Mesenchymal stem cell (in vitro differentiated cells and primary cell): ENCODE measurements around the gene MRPL11.

Experiments
- DNase-seq: peaks from one replicate; pipeline ENCODE4 v3.0.0-alpha.2; 2013
- H2AFZ ChIP-seq: one replicate; pipeline ENCODE4 v1.6.1; 2013; ENCODE audit warnings: low read depth, mild to moderate bottlenecking, control low read depth, inconsistent platforms, low read length, moderate library complexity
- H2AK5ac ChIP-seq: 2 replicates; pipeline ENCODE4 v1.6.1; 2013; ENCODE audit warnings: low read length, moderate library complexity, mild to moderate bottlenecking, inconsistent platforms; ENCODE audit not compliant: severe bottlenecking
- H2BK120ac ChIP-seq: one replicate; pipeline ENCODE4 v1.6.1; 2013; ENCODE audit warnings: low read depth, mild to moderate bottlenecking, inconsistent platforms, low read length, moderate library complexity
- H2BK12ac ChIP-seq, 2 experiments: one replicate each; pipeline ENCODE4 v1.6.1; 2013; ENCODE audit warnings: inconsistent platforms in 2 of 2, low read length in 2 of 2, mild to moderate bottlenecking in 2 of 2, moderate library complexity in 2 of 2, control low read depth in 1 of 2
- H2BK15ac ChIP-seq: one replicate; pipeline ENCODE4 v1.6.1; 2013; ENCODE audit warnings: mild to moderate bottlenecking, low read depth, inconsistent platforms; ENCODE audit not compliant: poor library complexity, severe bottlenecking
- H2BK5ac ChIP-seq: 2 replicates; pipeline ENCODE4 v1.6.1; 2013; ENCODE audit warnings: low read depth, mild to moderate bottlenecking, low read length, control low read depth, inconsistent platforms; ENCODE audit not compliant: poor library complexity, severe bottlenecking
- H3K14ac ChIP-seq, 2 experiments: one replicate each; pipeline ENCODE4 v1.6.1; 2013; ENCODE audit warnings: inconsistent platforms in 2 of 2, low read length in 2 of 2, control low read depth in 1 of 2, mild to moderate bottlenecking in 1 of 2, moderate library complexity in 1 of 2
- H3K18ac ChIP-seq, 2 experiments: one replicate each; pipeline ENCODE4 v1.6.1; 2013; ENCODE audit warnings: inconsistent platforms in 2 of 2, low read length in 2 of 2, control low read depth in 1 of 2, low read depth in 1 of 2, mild to moderate bottlenecking in 1 of 2
- H3K23ac ChIP-seq, 2 experiments: one replicate each; pipeline ENCODE4 v1.6.1; 2013; ENCODE audit warnings: inconsistent platforms in 2 of 2, low read length in 2 of 2, mild to moderate bottlenecking in 2 of 2, moderate library complexity in 2 of 2, control low read depth in 1 of 2
- H3K27ac ChIP-seq: 2 replicates; pipeline ENCODE4 v1.5.1; 2013; ENCODE audit warnings: mild to moderate bottlenecking, moderate library complexity, low read length, control low read depth, inconsistent platforms; ENCODE audit not compliant: poor library complexity, severe bottlenecking
- H3K27me3 ChIP-seq, 2 experiments: 2 replicates each; pipeline versions ENCODE4 v1.6.1 to v1.7.0; 2013; ENCODE audit warnings: low read length in 2 of 2, mild to moderate bottlenecking in 2 of 2, moderate library complexity in 2 of 2, control low read depth in 1 of 2, inconsistent platforms in 1 of 2; ENCODE audit not compliant: control insufficient read depth in 1 of 2, insufficient read depth in 1 of 2
- H3K36me3 ChIP-seq, 2 experiments: 2 replicates each; pipeline versions ENCODE4 v1.6.1 to v1.7.0; 2013; ENCODE audit warnings: low read length in 2 of 2, control low read depth in 1 of 2, inconsistent platforms in 1 of 2, low read depth in 1 of 2, mild to moderate bottlenecking in 1 of 2; ENCODE audit not compliant: insufficient read depth in 2 of 2, control insufficient read depth in 1 of 2
- H3K4ac ChIP-seq, 2 experiments: one replicate each; pipeline ENCODE4 v1.6.1; 2013; ENCODE audit warnings: inconsistent platforms in 2 of 2, low read length in 2 of 2, mild to moderate bottlenecking in 2 of 2, moderate library complexity in 2 of 2, control low read depth in 1 of 2, low read depth in 1 of 2
- H3K4me1 ChIP-seq: 2 replicates; pipeline ENCODE4 v1.6.1; 2013; ENCODE audit warnings: low read depth, low read length, control low read depth; ENCODE audit not compliant: control insufficient read depth, insufficient read depth
- H3K4me2 ChIP-seq: 2 replicates; pipeline ENCODE4 v1.6.1; 2013; ENCODE audit warnings: low read length, mild to moderate bottlenecking, inconsistent platforms; ENCODE audit not compliant: poor library complexity, severe bottlenecking
- H3K4me3 ChIP-seq, 2 experiments: 2 replicates each; pipeline versions ENCODE4 v1.5.1 to v1.7.0; 2013; ENCODE audit warnings: low read length in 2 of 2, mild to moderate bottlenecking in 2 of 2, control low read depth in 1 of 2, low read depth in 1 of 2; ENCODE audit not compliant: insufficient read depth in 1 of 2
- H3K79me1 ChIP-seq: replicated peaks from 2 replicates; pipeline ENCODE4 v1.6.1; 2013; ENCODE audit warnings: mild to moderate bottlenecking, control low read depth, low read length, inconsistent platforms; ENCODE audit not compliant: poor library complexity, severe bottlenecking
- H3K9ac ChIP-seq: 2 replicates; pipeline ENCODE4 v1.7.0; 2013; ENCODE audit warnings: mild to moderate bottlenecking, low read length, moderate library complexity
- H3K9me3 ChIP-seq: 2 replicates; pipeline ENCODE4 v1.7.0; 2013; ENCODE audit warnings: mild to moderate bottlenecking, low read length; ENCODE audit not compliant: control insufficient read depth
- H4K8ac ChIP-seq: one replicate; pipeline ENCODE4 v1.6.1; 2013; ENCODE audit warnings: inconsistent platforms, mild to moderate bottlenecking, low read length, moderate library complexity
- H4K91ac ChIP-seq: one replicate; pipeline ENCODE4 v1.6.1; 2013; ENCODE audit warnings: mild to moderate bottlenecking, low read length, inconsistent platforms
- WGBS: methylation state at CpG from one replicate; pipeline ENCODE4 v1.1.7; 2013; ENCODE audit warnings: mixed read lengths; 5-methylcytosine and 5-hydroxymethylcytosine counted together

The MRPL11 gene

GRCh38 chr11:66473608-66474515, 35.2 kb upstream of the MRPL11 start:
- no peak overlapping the region for H2BK12ac ChIP-seq
- no peak overlapping the region for H2BK5ac ChIP-seq
- no peaks in the 10 kb centered on the region for H3K27me3 ChIP-seq
- H4K8ac ChIP-seq, result no peak overlapping the region
- H3K4me3 ChIP-seq, result no peak overlapping the region
- peaks cover 8% of the 10 kb centered on the region for H3K4me1 ChIP-seq
- no peak overlapping the region for H2AK5ac ChIP-seq
- no peak overlapping the region for H3K9ac ChIP-seq
- H3K14ac ChIP-seq, result no peak overlapping the region
- no peak overlapping the region for H3K27ac ChIP-seq
- H2BK120ac ChIP-seq, result no peak overlapping the region
- no peak overlapping the region for H3K23ac ChIP-seq
- 96% methylated on average over 20 of the region's 20 CpGs for WGBS
- no peak overlapping the region for H3K4ac ChIP-seq
- no peak overlapping the region for H2BK15ac ChIP-seq
- H4K91ac ChIP-seq, result no peak overlapping the region
- peaks cover 50 to 55% of the 10 kb centered on the region in 2 experiments for H3K36me3 ChIP-seq
- H2AFZ ChIP-seq, result no peak overlapping the region
- DNase-seq, result no peak
- H3K4me2 ChIP-seq, result no peak overlapping the region
- H3K79me1 ChIP-seq, result peaks cover 14% of the 10 kb centered on the region
- no peak overlapping the region for H3K18ac ChIP-seq
- H3K9me3 ChIP-seq, result no peaks in the 10 kb centered on the region

- H3K9ac ChIP-seq, result no peak overlapping the region
- no peak for DNase-seq
- peaks cover 50 to 55% of the 10 kb centered on the region in 2 experiments for H3K36me3 ChIP-seq
- H3K4me3 ChIP-seq, result no peak overlapping the region
- H3K4me2 ChIP-seq, result no peak overlapping the region
- H3K27ac ChIP-seq, result no peak overlapping the region
- WGBS, result 96% methylated on average over 11 of the region's 11 CpGs
- no peaks in the 10 kb centered on the region for H3K27me3 ChIP-seq
- no peak overlapping the region for H2BK120ac ChIP-seq
- H3K18ac ChIP-seq, result no peak overlapping the region
- H4K91ac ChIP-seq, result no peak overlapping the region
- no peak overlapping the region for H4K8ac ChIP-seq
- no peak overlapping the region for H2BK5ac ChIP-seq
- no peak overlapping the region for H2AK5ac ChIP-seq
- no peak overlapping the region for H3K23ac ChIP-seq
- H2BK12ac ChIP-seq, result no peak overlapping the region
- peaks cover 9% of the 10 kb centered on the region for H3K79me1 ChIP-seq
- no peak overlapping the region for H2AFZ ChIP-seq
- H3K4ac ChIP-seq, result no peak overlapping the region
- no peak overlapping the region for H2BK15ac ChIP-seq
- no peak overlapping the region for H3K14ac ChIP-seq
- H3K4me1 ChIP-seq, result peaks cover 6% of the 10 kb centered on the region
- H3K9me3 ChIP-seq, result no peaks in the 10 kb centered on the region
These were observed 34.5 kb upstream of the MRPL11 start for GRCh38 chr11:66473167-66473566.

- no peak overlapping the region for H3K4ac ChIP-seq
- H3K18ac ChIP-seq, result no peak overlapping the region
- peaks cover 15% of the 10 kb centered on the region for H3K79me1 ChIP-seq
- H4K8ac ChIP-seq, result no peak overlapping the region
- no peak overlapping the region for H3K9ac ChIP-seq
- no peaks in the 10 kb centered on the region for H3K27me3 ChIP-seq
- no peak overlapping the region for H2BK12ac ChIP-seq
- H3K23ac ChIP-seq, result no peak overlapping the region
- H4K91ac ChIP-seq, result no peak overlapping the region
- no peak overlapping the region for H3K27ac ChIP-seq
- DNase-seq, result no peak
- H3K4me1 ChIP-seq, result peaks cover 11% of the 10 kb centered on the region
- no peak overlapping the region for H3K4me2 ChIP-seq
- H3K14ac ChIP-seq, result no peak overlapping the region
- H2AK5ac ChIP-seq, result no peak overlapping the region
- H3K4me3 ChIP-seq, result no peak overlapping the region
- peaks cover 42 to 50% of the 10 kb centered on the region in 2 experiments for H3K36me3 ChIP-seq
- no peaks in the 10 kb centered on the region for H3K9me3 ChIP-seq
- no peak overlapping the region for H2BK120ac ChIP-seq
- 93% methylated on average over 9 of the region's 9 CpGs for WGBS
- H2AFZ ChIP-seq, result no peak overlapping the region
- H2BK5ac ChIP-seq, result no peak overlapping the region
- H2BK15ac ChIP-seq, result no peak overlapping the region
These were observed 33.4 kb upstream of the MRPL11 start for GRCh38 chr11:66472054-66472453.

- no peak for DNase-seq
- Histone ChIP-seq H4K8ac (no peak overlapping the region), H3K23ac (no peak overlapping the region), H2BK15ac (no peak overlapping the region), H2BK120ac (no peak overlapping the region), H3K36me3 (peaks cover 33 to 47% of the 10 kb centered on the region in 2 experiments), H3K9ac (no peak overlapping the region), H3K27me3 (no peaks in the 10 kb centered on the region), H3K79me1 (peaks cover 13% of the 10 kb centered on the region), H3K14ac (no peak overlapping the region), H3K9me3 (no peaks in the 10 kb centered on the region), H3K27ac (no peak overlapping the region), H2AFZ (no peak overlapping the region), H4K91ac (no peak overlapping the region), H3K4me1 (peaks cover 9% of the 10 kb centered on the region), H2AK5ac (no peak overlapping the region), H3K18ac (no peak overlapping the region), H3K4me3 (no peak overlapping the region), H3K4ac (no peak overlapping the region), H2BK5ac (no peak overlapping the region), H3K4me2 (no peak overlapping the region), H2BK12ac (no peak overlapping the region)
- WGBS, result 96% methylated on average over 16 of the region's 16 CpGs
These were observed 32.5 kb upstream of the MRPL11 start for GRCh38 chr11:66471142-66471541.
